Astrocyte (in vitro differentiated cells and primary cell): ENCODE measurements around the gene ABLIM2. TPM values are rescaled to one million over a fixed set of nuclear protein-coding genes. Genes with fewer than 3 reads are reported as not detected.

ENCODE experiments used
- DNase-seq: peaks from one replicate; pipeline ENCODE4 v3.0.0-alpha.2; 2010; ENCODE audit warnings: low read depth
- FAIRE-seq: peaks from 2 replicates; lab custom pipeline; 2011; peaks lifted over from hg19 to GRCh38; lab: Jason Lieb, UNC
- H2AFZ ChIP-seq: 2 replicates; pipeline ENCODE4 v1.6.0; 2012; ENCODE audit warnings: low read depth, low read length, inconsistent platforms
- H3K27ac ChIP-seq: 2 replicates; pipeline ENCODE4 v1.5.1; 2011; ENCODE audit warnings: low read depth, low read length, inconsistent platforms
- H3K27me3 ChIP-seq: 2 replicates; pipeline ENCODE4 v1.6.0; 2011; ENCODE audit warnings: low read length, inconsistent platforms; ENCODE audit not compliant: insufficient read depth
- H3K36me3 ChIP-seq: 2 replicates; pipeline ENCODE4 v1.5.1; 2011; ENCODE audit warnings: low read length, inconsistent platforms; ENCODE audit not compliant: insufficient read depth
- H3K4me1 ChIP-seq: 2 replicates; pipeline ENCODE4 v1.5.1; 2011; ENCODE audit warnings: low read length, inconsistent platforms; ENCODE audit not compliant: insufficient read depth
- H3K4me2 ChIP-seq: 2 replicates; pipeline ENCODE4 v1.6.0; 2012; ENCODE audit warnings: low read length, inconsistent platforms
- H3K4me3 ChIP-seq: 2 replicates; pipeline ENCODE4 v1.5.1; 2011; ENCODE audit warnings: low read depth, mild to moderate bottlenecking, low read length, inconsistent platforms; ENCODE audit not compliant: insufficient read depth
- H3K79me2 ChIP-seq: 2 replicates; pipeline ENCODE4 v1.6.0; 2012; ENCODE audit warnings: mild to moderate bottlenecking, low read length, inconsistent platforms; ENCODE audit not compliant: insufficient read depth
- H3K9ac ChIP-seq: 2 replicates; pipeline ENCODE4 v1.6.0; 2012; ENCODE audit warnings: mild to moderate bottlenecking, low read length, inconsistent platforms
- H3K9me3 ChIP-seq: 2 replicates; pipeline ENCODE4 v1.5.1; 2012; ENCODE audit warnings: low read depth, mild to moderate bottlenecking, low read length, inconsistent platforms; ENCODE audit not compliant: insufficient read depth
- H4K20me1 ChIP-seq: 2 replicates; pipeline ENCODE4 v1.6.0; 2012; ENCODE audit warnings: low read length, inconsistent platforms; ENCODE audit not compliant: insufficient read depth
- H3K27ac Mint-ChIP-seq: one replicate; pipeline ENCODE4 v1.8.0; 2021; ENCODE audit warnings: mild to moderate bottlenecking, mixed read lengths; ENCODE audit not compliant: unreplicated experiment
- H3K27me3 Mint-ChIP-seq: one replicate; pipeline ENCODE4 v1.8.0; 2021; ENCODE audit warnings: low read depth, mixed read lengths; ENCODE audit not compliant: unreplicated experiment
- H3K36me3 Mint-ChIP-seq: one replicate; pipeline ENCODE4 v1.8.0; 2021; ENCODE audit warnings: low read depth, mixed read lengths; ENCODE audit not compliant: unreplicated experiment
- H3K4me1 Mint-ChIP-seq: one replicate; pipeline ENCODE4 v1.8.0; 2021; ENCODE audit warnings: low read depth, mixed read lengths; ENCODE audit not compliant: unreplicated experiment
- H3K4me3 Mint-ChIP-seq: one replicate; pipeline ENCODE4 v1.8.0; 2021; ENCODE audit warnings: mild to moderate bottlenecking, moderate library complexity, mixed read lengths; ENCODE audit not compliant: unreplicated experiment
- H3K9me3 Mint-ChIP-seq: one replicate; pipeline ENCODE4 v1.8.0; 2021; ENCODE audit warnings: mild to moderate bottlenecking, mixed read lengths; ENCODE audit not compliant: unreplicated experiment
- EZH2 ChIP-seq: IDR thresholded peaks from 2 replicates; pipeline ENCODE4 v1.6.1; 2012; ENCODE audit warnings: mild to moderate bottlenecking, low read length, inconsistent platforms; ENCODE audit not compliant: insufficient read depth
- total RNA-seq: library from RNA; stranded (reverse); gene quantifications from 2 replicates; pipeline ENCODE4 v1.2.1, GENCODE V29; 2021
- TF ChIP-seq, protein P1 (sequence below): IDR thresholded peaks from 2 replicates; pipeline ENCODE4 v1.5.1; 2011; ENCODE audit warnings: low read depth, mild to moderate bottlenecking, inconsistent platforms, low read length, moderate library complexity; ENCODE audit not compliant: insufficient read depth

ABLIM2 gene
- total RNA-seq, 1 donor from 2014 or later, result 0.50 TPM

DNA sequence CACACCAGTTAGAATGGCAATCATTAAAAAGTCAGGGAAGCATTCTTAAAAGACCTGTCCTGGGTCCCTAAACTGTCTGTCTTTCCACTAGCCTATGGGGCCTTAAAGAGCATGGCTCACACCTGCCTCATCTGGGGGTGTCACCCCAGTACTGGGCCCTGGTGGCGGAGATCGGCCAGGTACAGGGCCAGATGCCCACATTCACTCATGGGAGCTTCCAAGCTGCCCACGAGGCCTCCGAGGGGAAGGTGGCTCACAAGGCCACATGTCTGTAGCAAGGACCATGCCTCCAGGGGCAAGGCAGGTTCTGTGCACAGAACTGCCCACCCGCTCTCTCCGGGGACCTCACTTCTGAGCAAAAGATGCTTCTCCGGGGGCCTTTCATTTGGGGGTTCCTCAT is 163.5 kb downstream of the ABLIM2 start:
- Mint-ChIP-seq H3K4me1 (no peaks in the 10 kb centered on the region), H3K4me3 (no peak overlapping the region), H3K27ac (no peak overlapping the region), H3K9me3 (peaks cover 2% of the 10 kb centered on the region), H3K36me3 (no peaks in the 10 kb centered on the region), H3K27me3 (peaks cover 43% of the 10 kb centered on the region)
- no peaks in the 10 kb centered on the region for H3K36me3 ChIP-seq
- DNase-seq (no peak), FAIRE-seq (no peak)
- H3K9me3 ChIP-seq, result no peaks in the 10 kb centered on the region
- no peak overlapping the region for H3K4me3 ChIP-seq
- H3K27me3 ChIP-seq, result peaks cover 9% of the 10 kb centered on the region
- no peak overlapping the region for H3K4me2 ChIP-seq
- H3K27ac ChIP-seq, result no peak overlapping the region
- no peaks in the 10 kb centered on the region for H3K4me1 ChIP-seq
- no peaks in the 10 kb centered on the region for H4K20me1 ChIP-seq
- H2AFZ ChIP-seq, result no peak overlapping the region
- no peak overlapping the region for H3K9ac ChIP-seq
- H3K79me2 ChIP-seq, result no peaks in the 10 kb centered on the region
- no peak for TF ChIP-seq EZH2
- TF ChIP-seq, protein P1, sequence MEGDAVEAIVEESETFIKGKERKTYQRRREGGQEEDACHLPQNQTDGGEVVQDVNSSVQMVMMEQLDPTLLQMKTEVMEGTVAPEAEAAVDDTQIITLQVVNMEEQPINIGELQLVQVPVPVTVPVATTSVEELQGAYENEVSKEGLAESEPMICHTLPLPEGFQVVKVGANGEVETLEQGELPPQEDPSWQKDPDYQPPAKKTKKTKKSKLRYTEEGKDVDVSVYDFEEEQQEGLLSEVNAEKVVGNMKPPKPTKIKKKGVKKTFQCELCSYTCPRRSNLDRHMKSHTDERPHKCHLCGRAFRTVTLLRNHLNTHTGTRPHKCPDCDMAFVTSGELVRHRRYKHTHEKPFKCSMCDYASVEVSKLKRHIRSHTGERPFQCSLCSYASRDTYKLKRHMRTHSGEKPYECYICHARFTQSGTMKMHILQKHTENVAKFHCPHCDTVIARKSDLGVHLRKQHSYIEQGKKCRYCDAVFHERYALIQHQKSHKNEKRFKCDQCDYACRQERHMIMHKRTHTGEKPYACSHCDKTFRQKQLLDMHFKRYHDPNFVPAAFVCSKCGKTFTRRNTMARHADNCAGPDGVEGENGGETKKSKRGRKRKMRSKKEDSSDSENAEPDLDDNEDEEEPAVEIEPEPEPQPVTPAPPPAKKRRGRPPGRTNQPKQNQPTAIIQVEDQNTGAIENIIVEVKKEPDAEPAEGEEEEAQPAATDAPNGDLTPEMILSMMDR, result no peak

DNA sequence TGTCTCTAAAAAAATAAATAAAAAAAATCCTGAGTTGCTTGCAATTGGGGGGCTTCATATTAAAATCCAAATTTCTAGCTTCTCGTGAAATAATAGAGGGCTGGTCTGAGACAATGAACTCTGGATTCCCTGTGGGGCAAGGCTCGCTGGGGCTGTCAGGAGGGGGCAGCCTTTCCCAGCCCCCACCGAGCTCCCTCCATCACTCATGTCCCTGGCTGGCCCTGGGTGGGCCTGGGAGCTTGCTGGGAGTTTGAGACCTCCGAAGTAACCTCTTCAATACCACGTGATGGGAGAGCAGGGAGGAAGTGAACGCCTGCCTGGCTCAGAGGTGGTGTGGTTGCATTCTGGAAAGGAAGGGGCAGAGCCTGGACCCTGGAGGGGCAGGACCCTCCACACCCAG is 164.9 kb downstream of the ABLIM2 start:
- Histone ChIP-seq H3K9ac (no peak overlapping the region), H3K9me3 (no peaks in the 10 kb centered on the region), H3K27me3 (peaks cover 9% of the 10 kb centered on the region), H3K79me2 (no peaks in the 10 kb centered on the region), H3K4me3 (no peak overlapping the region), H4K20me1 (no peaks in the 10 kb centered on the region), H3K36me3 (no peaks in the 10 kb centered on the region), H3K27ac (no peak overlapping the region), H2AFZ (no peak overlapping the region), H3K4me2 (no peak overlapping the region), H3K4me1 (no peaks in the 10 kb centered on the region)
- H3K4me3 Mint-ChIP-seq, result no peak overlapping the region
- H3K27me3 Mint-ChIP-seq, result peaks cover 38% of the 10 kb centered on the region
- H3K9me3 Mint-ChIP-seq, result peaks cover 4% of the 10 kb centered on the region
- no peak overlapping the region for H3K27ac Mint-ChIP-seq
- FAIRE-seq (no peak), DNase-seq (no peak)
- TF ChIP-seq, protein P1, result no peak
- no peaks in the 10 kb centered on the region for H3K4me1 Mint-ChIP-seq
- no peaks in the 10 kb centered on the region for H3K36me3 Mint-ChIP-seq

DNA sequence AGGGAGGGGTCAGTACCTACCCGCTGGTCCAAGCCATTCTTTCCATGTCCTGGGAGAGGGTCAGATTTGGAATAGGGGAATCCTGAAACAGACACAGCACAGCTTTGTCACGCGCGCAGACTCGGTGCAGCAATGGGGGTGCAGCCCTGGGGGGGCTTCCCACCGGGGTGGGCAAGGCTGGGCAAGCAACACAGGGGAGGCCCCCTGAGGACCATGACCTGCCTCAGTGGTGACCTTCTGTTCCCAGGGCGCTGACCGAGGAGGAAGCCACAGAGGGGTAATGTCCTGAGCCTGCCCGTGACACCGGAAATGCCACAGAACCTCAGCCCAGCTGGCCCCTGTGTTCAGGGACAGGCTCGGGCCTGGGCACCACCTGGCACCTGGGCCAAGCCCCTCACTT is 165.8 kb downstream of the ABLIM2 start:
- H3K4me3 ChIP-seq, result no peak overlapping the region
- no peaks in the 10 kb centered on the region for H3K79me2 ChIP-seq
- no peaks in the 10 kb centered on the region for H4K20me1 ChIP-seq
- Mint-ChIP-seq H3K4me3 (no peak overlapping the region), H3K36me3 (no peaks in the 10 kb centered on the region), H3K27me3 (peaks cover 38% of the 10 kb centered on the region), H3K9me3 (peaks cover 4% of the 10 kb centered on the region), H3K27ac (no peak overlapping the region), H3K4me1 (no peaks in the 10 kb centered on the region)
- no peaks in the 10 kb centered on the region for H3K4me1 ChIP-seq
- no peak overlapping the region for H3K4me2 ChIP-seq
- H3K9me3 ChIP-seq, result no peaks in the 10 kb centered on the region
- FAIRE-seq (no peak), DNase-seq (no peak)
- no peaks in the 10 kb centered on the region for H3K36me3 ChIP-seq
- TF ChIP-seq EZH2, result no peak
- TF ChIP-seq, protein P1, result no peak
- H3K27me3 ChIP-seq, result peaks cover 9% of the 10 kb centered on the region
- no peak overlapping the region for H2AFZ ChIP-seq
- no peak overlapping the region for H3K9ac ChIP-seq
- no peak overlapping the region for H3K27ac ChIP-seq
